HG03565 (cell line): ENCODE data around the gene MCUR1.

Experiments used
- ATAC-seq: cut with Tn5 transposase; IDR thresholded peaks from one replicate; pipeline ENCODE4 v1.9.1; 2021; ENCODE audit warnings: mild to moderate bottlenecking, moderate library complexity; ENCODE audit not compliant: unreplicated experiment

MCUR1 gene

GRCh38 chr6:13742961-13743735 lies 71.2 kb downstream of the MCUR1 start:
- no peak for ATAC-seq

- ATAC-seq: no peak
Measured at GRCh38 chr6:13741365-13741764, 73.0 kb downstream of the MCUR1 start.
